ENCODE data around the gene TGFBR3.

Gene TGFBR3

DNA sequence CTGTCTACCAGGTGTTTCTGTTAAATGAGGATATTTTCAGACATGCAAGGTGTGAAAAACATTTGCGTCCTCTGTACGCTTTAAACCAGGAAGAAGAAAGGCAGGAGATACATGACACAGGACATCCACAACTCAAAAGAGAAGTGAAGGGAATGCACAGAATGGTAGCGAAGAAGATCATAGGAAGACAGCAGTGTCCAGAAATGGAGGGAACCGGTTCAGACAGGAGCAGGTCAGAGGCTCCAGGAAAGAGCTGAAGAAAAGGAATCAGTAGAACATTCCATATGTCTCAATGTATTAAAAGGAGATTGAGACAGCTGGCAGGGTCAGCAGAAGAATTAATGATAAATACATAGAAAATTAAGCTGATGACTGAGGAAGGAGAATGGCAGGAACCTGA is 194.4 kb downstream of the TGFBR3 start:
- Histone ChIP-seq H3K27me3 (ENCODE audit: control insufficient read depth, insufficient read depth, low read length) (no peaks in the 10 kb centered on the region), H3K27ac (ENCODE audit: low read length) (no peak overlapping the region), H3K4me3 (ENCODE audit: low read length) (no peak overlapping the region), H3K4me1 (ENCODE audit: control insufficient read depth, low read depth, low read length) (peaks cover 10% of the 10 kb centered on the region), H3K9ac (ENCODE audit: low read length) (no peak overlapping the region), H3K36me3 (ENCODE audit: control insufficient read depth, low read depth, low read length) (no peaks in the 10 kb centered on the region), H3K9me3 (ENCODE audit: control insufficient read depth, low read depth, low read length) (no peaks in the 10 kb centered on the region)

- Histone ChIP-seq H3K27me3 (ENCODE audit: control insufficient read depth, insufficient read depth, low read length) (no peaks in the 10 kb centered on the region), H3K4me3 (ENCODE audit: low read length) (no peak overlapping the region), H3K36me3 (ENCODE audit: control insufficient read depth, low read depth, low read length) (no peaks in the 10 kb centered on the region), H3K9me3 (ENCODE audit: control insufficient read depth, low read depth, low read length) (no peaks in the 10 kb centered on the region), H3K4me1 (ENCODE audit: control insufficient read depth, low read depth, low read length) (peaks cover 11% of the 10 kb centered on the region), H3K27ac (ENCODE audit: low read length) (no peak overlapping the region), H3K9ac (ENCODE audit: low read length) (no peak overlapping the region)
These were observed 196.1 kb downstream of the TGFBR3 start for GRCh38 chr1:91689641-91690481.

DNA sequence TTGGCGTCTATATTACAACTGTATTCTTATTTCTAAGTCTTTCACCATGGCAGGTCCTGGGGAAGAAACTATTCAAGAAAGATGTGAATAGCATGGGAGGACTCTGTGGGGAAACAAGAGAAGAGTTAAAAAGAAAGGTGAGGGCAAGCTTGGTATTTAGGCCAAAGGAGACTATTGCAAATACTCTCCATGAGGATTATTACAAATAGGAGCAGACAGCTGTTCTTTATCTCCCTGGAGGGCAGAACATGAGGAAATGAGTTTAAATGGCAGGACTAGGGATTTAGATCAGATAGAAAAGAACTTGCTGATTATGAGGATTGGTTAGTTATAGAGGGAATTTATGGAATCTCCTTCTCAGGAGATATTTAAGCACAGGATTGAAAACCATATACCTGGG is 198.5 kb downstream of the TGFBR3 start:
- no peak overlapping the region for H3K4me3 ChIP-seq (ENCODE audit: low read length)
- no peaks in the 10 kb centered on the region for H3K27me3 ChIP-seq (ENCODE audit: control insufficient read depth, insufficient read depth, low read length)
- H3K9me3 ChIP-seq (ENCODE audit: control insufficient read depth, low read depth, low read length), result no peaks in the 10 kb centered on the region
- peaks cover 31% of the 10 kb centered on the region for H3K4me1 ChIP-seq (ENCODE audit: control insufficient read depth, low read depth, low read length)
- H3K9ac ChIP-seq (ENCODE audit: low read length), result no peak overlapping the region
- H3K27ac ChIP-seq (ENCODE audit: low read length), result no peak overlapping the region
- H3K36me3 ChIP-seq (ENCODE audit: control insufficient read depth, low read depth, low read length), result no peaks in the 10 kb centered on the region

- no peak overlapping the region for H3K27ac ChIP-seq (ENCODE audit: low read length)
These were observed 200.0 kb downstream of the TGFBR3 start for GRCh38 chr1:91685994-91686393.

DNA sequence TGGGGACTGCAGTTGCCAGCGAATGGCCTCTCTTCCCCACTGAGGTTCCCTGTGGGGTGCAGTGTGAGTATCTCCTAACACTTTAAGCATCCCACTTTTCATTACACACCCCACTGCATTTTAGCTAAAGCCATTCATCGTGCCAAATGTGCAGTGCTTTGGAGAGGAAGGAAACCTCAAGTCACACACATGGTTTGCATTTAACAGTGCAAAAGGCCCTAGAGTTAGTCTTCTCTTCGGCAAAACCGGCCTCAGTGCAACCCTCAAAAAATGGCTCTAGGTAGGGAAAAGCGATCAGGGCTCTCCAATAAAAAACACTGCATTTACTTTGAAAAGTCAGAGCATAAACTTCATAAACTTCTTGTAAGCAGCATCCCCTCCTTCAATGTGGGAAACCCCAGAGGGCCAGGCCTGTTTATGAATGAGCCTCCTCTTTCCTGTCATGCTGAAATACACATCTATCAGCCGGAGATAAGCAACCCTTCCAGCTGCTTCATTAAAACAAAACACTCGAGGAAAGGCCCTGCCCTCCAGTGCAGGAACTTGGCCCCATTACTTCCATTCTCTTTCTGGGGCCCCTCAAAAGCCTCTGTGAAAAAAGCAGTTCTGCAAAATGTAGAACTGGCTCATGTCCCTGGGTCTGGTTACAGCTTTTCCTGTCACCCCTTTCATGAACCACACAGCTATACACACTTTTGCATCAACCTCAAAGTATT is 201.3 kb downstream of the TGFBR3 start:
- H3K4me1 ChIP-seq (ENCODE audit: control insufficient read depth, low read depth, low read length), result peaks cover 27% of the 10 kb centered on the region
- H3K27ac ChIP-seq (ENCODE audit: low read length), result no peak overlapping the region
- no peak overlapping the region for H3K9ac ChIP-seq (ENCODE audit: low read length)
- no peaks in the 10 kb centered on the region for H3K9me3 ChIP-seq (ENCODE audit: control insufficient read depth, low read depth, low read length)
- H3K36me3 ChIP-seq (ENCODE audit: control insufficient read depth, low read depth, low read length), result no peaks in the 10 kb centered on the region
- no peak overlapping the region for H3K4me3 ChIP-seq (ENCODE audit: low read length)
- no peaks in the 10 kb centered on the region for H3K27me3 ChIP-seq (ENCODE audit: control insufficient read depth, insufficient read depth, low read length)

More at GRCh38 chr1:91685994-91686393, 200.0 kb downstream of the TGFBR3 start:
- peaks cover 31% of the 10 kb centered on the region for H3K4me1 ChIP-seq (ENCODE audit: control insufficient read depth, low read depth, low read length)
- H3K27me3 ChIP-seq (ENCODE audit: control insufficient read depth, insufficient read depth, low read length), result no peaks in the 10 kb centered on the region
- no peak overlapping the region for H3K4me3 ChIP-seq (ENCODE audit: low read length)
- H3K9ac ChIP-seq (ENCODE audit: low read length), result no peak overlapping the region
- H3K36me3 ChIP-seq (ENCODE audit: control insufficient read depth, low read depth, low read length), result no peaks in the 10 kb centered on the region
- H3K9me3 ChIP-seq (ENCODE audit: control insufficient read depth, low read depth, low read length), result no peaks in the 10 kb centered on the region

- no peak overlapping the region for H3K27ac ChIP-seq (ENCODE audit: low read length)
- H3K9me3 ChIP-seq (ENCODE audit: control insufficient read depth, low read depth, low read length), result no peaks in the 10 kb centered on the region
- no peaks in the 10 kb centered on the region for H3K36me3 ChIP-seq (ENCODE audit: control insufficient read depth, low read depth, low read length)
- peaks cover 21% of the 10 kb centered on the region for H3K4me1 ChIP-seq (ENCODE audit: control insufficient read depth, low read depth, low read length)
- no peak overlapping the region for H3K4me3 ChIP-seq (ENCODE audit: low read length)
- no peaks in the 10 kb centered on the region for H3K27me3 ChIP-seq (ENCODE audit: control insufficient read depth, insufficient read depth, low read length)
- H3K9ac ChIP-seq (ENCODE audit: low read length), result no peak overlapping the region
These were observed 202.4 kb downstream of the TGFBR3 start for GRCh38 chr1:91683598-91683951.

DNA sequence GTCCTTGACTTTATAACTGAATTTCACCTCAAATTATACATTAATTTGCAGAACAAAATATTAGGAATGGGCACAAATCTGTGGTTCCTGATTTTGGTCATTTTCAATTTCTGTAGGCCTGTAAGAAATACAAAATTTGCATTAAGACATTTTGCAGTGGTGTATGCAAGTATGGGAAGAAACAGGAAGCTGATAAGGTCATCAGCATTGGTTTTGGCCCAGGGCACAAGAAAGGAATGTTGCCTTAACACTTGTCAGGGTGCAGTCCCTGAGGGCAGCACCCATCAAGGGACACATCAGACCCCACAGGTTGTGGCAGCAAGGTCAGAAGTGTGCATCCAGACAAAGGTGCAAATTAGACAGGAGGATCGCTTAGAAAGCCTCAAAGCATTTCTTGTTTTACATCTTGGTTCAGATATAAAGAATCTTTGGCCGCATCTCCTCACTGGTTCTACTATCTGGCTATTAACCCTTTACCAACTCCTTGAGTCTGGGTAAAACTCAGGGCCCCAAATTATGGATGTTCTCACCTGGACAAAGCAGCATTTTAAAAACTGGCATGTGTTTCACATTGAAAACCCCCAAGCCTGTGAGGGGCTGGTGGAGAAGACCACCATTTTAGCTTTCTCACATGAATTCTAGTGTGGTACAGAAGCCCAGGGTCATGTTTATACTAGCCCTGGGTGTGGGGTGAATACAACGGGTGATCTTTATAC is 202.9 kb downstream of the TGFBR3 start:
- Histone ChIP-seq H3K4me1 (ENCODE audit: control insufficient read depth, low read depth, low read length) (peaks cover 21% of the 10 kb centered on the region), H3K27me3 (ENCODE audit: control insufficient read depth, insufficient read depth, low read length) (no peaks in the 10 kb centered on the region), H3K9me3 (ENCODE audit: control insufficient read depth, low read depth, low read length) (no peaks in the 10 kb centered on the region), H3K36me3 (ENCODE audit: control insufficient read depth, low read depth, low read length) (no peaks in the 10 kb centered on the region), H3K4me3 (ENCODE audit: low read length) (no peak overlapping the region), H3K9ac (ENCODE audit: low read length) (no peak overlapping the region), H3K27ac (ENCODE audit: low read length) (no peak overlapping the region)

- Histone ChIP-seq H3K9ac (ENCODE audit: low read length) (no peak overlapping the region), H3K27ac (ENCODE audit: low read length) (no peak overlapping the region), H3K27me3 (ENCODE audit: control insufficient read depth, insufficient read depth, low read length) (no peaks in the 10 kb centered on the region), H3K4me1 (ENCODE audit: control insufficient read depth, low read depth, low read length) (peaks cover 21% of the 10 kb centered on the region), H3K9me3 (ENCODE audit: control insufficient read depth, low read depth, low read length) (no peaks in the 10 kb centered on the region), H3K4me3 (ENCODE audit: low read length) (no peak overlapping the region), H3K36me3 (ENCODE audit: control insufficient read depth, low read depth, low read length) (no peaks in the 10 kb centered on the region)
These were observed 205.3 kb downstream of the TGFBR3 start for GRCh38 chr1:91680556-91681155.

DNA sequence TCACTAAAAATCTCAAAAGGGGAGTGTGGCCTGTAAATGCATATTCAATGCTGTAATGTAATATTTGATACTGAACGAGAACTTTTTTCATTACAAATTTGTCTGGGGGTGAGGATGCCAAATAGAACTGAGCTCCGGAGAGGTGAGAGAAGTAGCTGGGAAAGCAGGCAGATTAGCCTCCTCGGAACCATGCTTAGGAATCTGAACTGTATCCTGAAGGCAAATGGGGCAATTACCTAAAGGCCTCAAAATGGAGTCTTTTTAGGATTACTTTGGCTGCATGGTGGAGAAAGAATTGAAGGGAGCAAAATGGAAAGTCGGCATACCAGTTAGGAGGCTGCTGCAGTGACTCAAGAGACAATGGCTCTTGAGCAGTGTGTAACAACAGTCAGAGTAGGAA is 206.5 kb downstream of the TGFBR3 start:
- H3K36me3 ChIP-seq (ENCODE audit: control insufficient read depth, low read depth, low read length), result no peaks in the 10 kb centered on the region
- no peaks in the 10 kb centered on the region for H3K9me3 ChIP-seq (ENCODE audit: control insufficient read depth, low read depth, low read length)
- H3K27ac ChIP-seq (ENCODE audit: low read length), result no peak overlapping the region
- no peak overlapping the region for H3K9ac ChIP-seq (ENCODE audit: low read length)
- H3K4me1 ChIP-seq (ENCODE audit: control insufficient read depth, low read depth, low read length), result peaks cover 16% of the 10 kb centered on the region
- no peaks in the 10 kb centered on the region for H3K27me3 ChIP-seq (ENCODE audit: control insufficient read depth, insufficient read depth, low read length)
- H3K4me3 ChIP-seq (ENCODE audit: low read length), result no peak overlapping the region

- Histone ChIP-seq H3K36me3 (ENCODE audit: control insufficient read depth, low read depth, low read length) (no peaks in the 10 kb centered on the region), H3K27ac (ENCODE audit: low read length) (no peak overlapping the region), H3K9me3 (ENCODE audit: control insufficient read depth, low read depth, low read length) (no peaks in the 10 kb centered on the region), H3K9ac (ENCODE audit: low read length) (no peak overlapping the region), H3K27me3 (ENCODE audit: control insufficient read depth, insufficient read depth, low read length) (no peaks in the 10 kb centered on the region), H3K4me3 (ENCODE audit: low read length) (no peak overlapping the region), H3K4me1 (ENCODE audit: control insufficient read depth, low read depth, low read length) (no peaks in the 10 kb centered on the region)
These were observed 209.9 kb downstream of the TGFBR3 start for GRCh38 chr1:91676030-91676429.

- Histone ChIP-seq H3K27ac (ENCODE audit: low read length) (no peak overlapping the region), H3K4me3 (ENCODE audit: low read length) (no peak overlapping the region), H3K36me3 (ENCODE audit: control insufficient read depth, low read depth, low read length) (no peaks in the 10 kb centered on the region), H3K9me3 (ENCODE audit: control insufficient read depth, low read depth, low read length) (no peaks in the 10 kb centered on the region), H3K27me3 (ENCODE audit: control insufficient read depth, insufficient read depth, low read length) (no peaks in the 10 kb centered on the region), H3K9ac (ENCODE audit: low read length) (no peak overlapping the region), H3K4me1 (ENCODE audit: control insufficient read depth, low read depth, low read length) (no peaks in the 10 kb centered on the region)
These were observed 211.8 kb downstream of the TGFBR3 start for GRCh38 chr1:91674107-91674506.

Measured in iPS-18a (cell line).